ENCODE measurements around the gene RASA1.

RASA1 gene

DNA sequence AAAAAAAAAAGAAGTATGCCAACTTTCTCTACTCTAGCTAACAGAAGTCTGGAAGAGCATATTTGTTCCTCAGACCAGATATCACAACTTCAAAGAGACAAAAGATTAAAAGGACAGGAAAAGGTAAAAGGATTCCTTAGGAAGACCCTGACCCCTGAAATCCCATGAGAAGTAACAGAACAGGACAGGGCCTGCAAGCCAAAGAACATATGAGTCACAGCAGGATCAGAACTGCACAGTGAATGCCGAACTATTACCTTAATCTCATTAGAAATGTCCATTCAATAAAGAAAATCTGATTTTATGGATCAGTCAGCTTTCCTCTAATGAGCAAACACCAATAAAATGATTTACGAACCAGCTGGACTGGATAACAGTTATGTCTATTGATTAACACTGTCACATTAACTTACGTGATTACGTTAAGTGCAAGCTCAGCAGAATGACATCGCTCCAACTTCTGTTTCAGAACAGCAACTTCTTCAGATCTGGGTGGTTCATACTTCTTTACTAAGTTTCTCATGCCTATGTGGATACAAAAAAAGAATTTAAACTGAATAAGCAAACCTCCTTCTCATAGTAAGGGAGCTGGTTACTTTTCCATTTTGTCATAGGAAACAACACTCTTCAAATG, 131.4 kb downstream of the RASA1 start:
- TF ChIP-seq, protein P1, sequence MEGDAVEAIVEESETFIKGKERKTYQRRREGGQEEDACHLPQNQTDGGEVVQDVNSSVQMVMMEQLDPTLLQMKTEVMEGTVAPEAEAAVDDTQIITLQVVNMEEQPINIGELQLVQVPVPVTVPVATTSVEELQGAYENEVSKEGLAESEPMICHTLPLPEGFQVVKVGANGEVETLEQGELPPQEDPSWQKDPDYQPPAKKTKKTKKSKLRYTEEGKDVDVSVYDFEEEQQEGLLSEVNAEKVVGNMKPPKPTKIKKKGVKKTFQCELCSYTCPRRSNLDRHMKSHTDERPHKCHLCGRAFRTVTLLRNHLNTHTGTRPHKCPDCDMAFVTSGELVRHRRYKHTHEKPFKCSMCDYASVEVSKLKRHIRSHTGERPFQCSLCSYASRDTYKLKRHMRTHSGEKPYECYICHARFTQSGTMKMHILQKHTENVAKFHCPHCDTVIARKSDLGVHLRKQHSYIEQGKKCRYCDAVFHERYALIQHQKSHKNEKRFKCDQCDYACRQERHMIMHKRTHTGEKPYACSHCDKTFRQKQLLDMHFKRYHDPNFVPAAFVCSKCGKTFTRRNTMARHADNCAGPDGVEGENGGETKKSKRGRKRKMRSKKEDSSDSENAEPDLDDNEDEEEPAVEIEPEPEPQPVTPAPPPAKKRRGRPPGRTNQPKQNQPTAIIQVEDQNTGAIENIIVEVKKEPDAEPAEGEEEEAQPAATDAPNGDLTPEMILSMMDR (conservative IDR thresholded peaks at IDR 0.05; ENCODE audit: low read depth, low read length) = no peak
- DNase-seq (ENCODE audit: low read depth) = peak; percentile 38
- H3K4me3 ChIP-seq (ENCODE audit: low read depth, low read length) = no peak overlapping the region

DNA sequence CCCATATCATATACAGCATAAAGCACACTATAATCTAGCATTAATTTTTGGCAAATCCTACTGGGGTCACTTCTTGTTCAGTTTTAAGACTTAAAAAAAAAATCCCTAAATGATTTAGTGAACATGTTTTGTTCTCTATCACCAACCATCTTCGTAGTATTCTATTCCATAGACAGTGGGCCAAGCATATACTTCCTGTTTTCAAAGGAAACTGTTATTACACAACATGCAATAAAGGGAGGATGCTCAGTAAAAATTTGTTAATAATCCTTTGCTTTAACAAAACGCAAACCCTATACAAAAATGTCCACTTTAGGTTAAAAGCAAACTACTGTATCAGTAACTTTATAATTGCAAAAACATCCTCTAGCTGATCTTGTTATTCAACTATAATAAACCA, 132.0 kb downstream of the RASA1 start:
- no peak for DNase-seq (ENCODE audit: low read depth)
- no peak overlapping the region for H3K4me3 ChIP-seq (ENCODE audit: low read depth, low read length)
- TF ChIP-seq, protein P1 (conservative IDR thresholded peaks at IDR 0.05; ENCODE audit: low read depth, low read length) = no peak

DNA sequence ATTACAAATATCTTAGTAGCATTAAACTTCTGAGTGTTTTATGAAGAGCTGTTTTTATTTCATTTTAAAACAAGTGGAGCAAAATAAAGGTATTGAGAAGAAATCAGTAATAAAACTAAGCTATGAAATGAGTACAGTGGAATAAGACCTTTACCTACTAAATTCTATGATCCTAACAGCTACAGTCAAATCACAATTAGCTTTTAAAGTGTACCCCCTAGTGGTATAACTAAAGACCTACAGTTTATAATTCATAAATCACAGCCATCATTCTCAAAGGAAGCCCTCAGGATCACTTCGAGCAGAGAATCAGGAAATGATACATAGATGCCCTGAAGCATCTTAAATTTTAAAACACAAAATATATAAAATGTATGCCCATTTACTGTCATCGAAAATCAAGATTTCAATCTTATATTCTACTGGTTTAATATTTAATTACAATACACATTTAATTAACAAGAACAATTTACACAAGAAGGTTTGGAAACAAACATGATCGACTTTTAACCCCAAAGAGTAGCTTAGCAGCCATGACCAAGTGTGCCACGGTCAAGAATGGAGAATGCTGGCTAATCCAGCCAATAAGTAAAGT, 132.7 kb downstream of the RASA1 start:
- TF ChIP-seq, protein P1 (conservative IDR thresholded peaks at IDR 0.05; ENCODE audit: low read depth, low read length) = peak; percentile 54
- H3K4me3 ChIP-seq (ENCODE audit: low read depth, low read length) = no peak overlapping the region
- DNase-seq (ENCODE audit: low read depth) = peak; percentile 72

GRCh38 chr5:87401626-87402025, 133.9 kb downstream of the RASA1 start:
- TF ChIP-seq, protein P1 (conservative IDR thresholded peaks at IDR 0.05; ENCODE audit: low read depth, low read length) = no peak
- no peak for DNase-seq (ENCODE audit: low read depth)
- no peak overlapping the region for H3K4me3 ChIP-seq (ENCODE audit: low read depth, low read length)

DNA sequence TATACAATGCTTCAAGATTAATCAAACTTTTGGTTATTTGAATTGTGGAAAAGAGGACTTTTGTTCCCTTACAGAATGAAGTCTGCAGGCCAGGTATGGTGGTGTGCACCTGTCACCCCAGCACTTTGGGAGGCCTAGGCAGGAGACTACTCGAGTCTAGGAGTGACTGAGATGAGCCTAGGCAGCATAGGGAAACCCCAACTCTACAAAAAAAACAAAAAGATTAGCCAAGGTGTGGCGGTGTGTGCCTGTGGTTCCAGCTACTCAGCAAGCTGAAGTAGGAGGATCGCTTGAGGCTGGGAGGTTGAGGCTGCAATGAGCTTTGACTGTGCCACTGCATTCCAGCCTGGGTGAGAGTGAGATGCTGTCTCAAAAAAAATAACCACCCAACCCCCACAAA, 135.7 kb downstream of the RASA1 start:
- TF ChIP-seq, protein P1 (conservative IDR thresholded peaks at IDR 0.05; ENCODE audit: low read depth, low read length) = no peak
- no peak for DNase-seq (ENCODE audit: low read depth)

GRCh38 chr5:87403899-87404298, 136.2 kb downstream of the RASA1 start:
- no peak overlapping the region for H3K4me3 ChIP-seq (ENCODE audit: low read depth, low read length)
- TF ChIP-seq, protein P1 (conservative IDR thresholded peaks at IDR 0.05; ENCODE audit: low read depth, low read length) = no peak
- DNase-seq (ENCODE audit: low read depth) = no peak

More for the DNA sequence above, 135.7 kb downstream of the RASA1 start:
- no peak overlapping the region for H3K4me3 ChIP-seq (ENCODE audit: low read depth, low read length)

DNA sequence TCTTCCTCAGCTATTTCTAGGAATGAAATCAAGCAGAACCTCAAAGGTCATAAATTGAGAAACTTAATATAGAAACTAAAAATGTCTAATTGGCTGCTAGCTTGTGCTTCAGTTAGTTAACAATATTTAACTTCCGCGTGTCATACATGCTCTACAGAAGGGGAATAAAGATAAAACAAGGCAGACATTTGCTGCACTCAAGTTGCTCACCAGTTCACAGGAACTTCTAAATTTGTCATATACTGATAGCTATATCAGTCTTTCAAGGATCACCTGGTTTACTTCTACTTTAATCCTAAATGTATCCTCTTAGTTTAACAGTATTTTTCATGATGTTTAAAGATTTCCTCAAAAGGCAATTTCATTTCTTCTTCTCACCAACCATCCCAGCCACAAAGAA, 136.7 kb downstream of the RASA1 start:
- no peak overlapping the region for H3K4me3 ChIP-seq (ENCODE audit: low read depth, low read length)
- DNase-seq (ENCODE audit: low read depth) = no peak
- TF ChIP-seq, protein P1 (conservative IDR thresholded peaks at IDR 0.05; ENCODE audit: low read depth, low read length) = no peak

Measured in choroid plexus epithelial cell (primary cell).